GM12873 (cell line): ENCODE measurements around the gene STXBP3.

ENCODE experiments used
- TF ChIP-seq, protein P1 (sequence below): IDR thresholded peaks from 2 replicates; pipeline ENCODE4 v1.5.1; 2012; ENCODE audit warnings: low read depth, mild to moderate bottlenecking, moderate library complexity, low read length, control low read depth; ENCODE audit not compliant: insufficient read depth; ENCODE audit errors: missing control alignments

The STXBP3 gene

GRCh38 chr1:108811611-108812010, 65.1 kb downstream of the STXBP3 start:
- TF ChIP-seq, protein P1, sequence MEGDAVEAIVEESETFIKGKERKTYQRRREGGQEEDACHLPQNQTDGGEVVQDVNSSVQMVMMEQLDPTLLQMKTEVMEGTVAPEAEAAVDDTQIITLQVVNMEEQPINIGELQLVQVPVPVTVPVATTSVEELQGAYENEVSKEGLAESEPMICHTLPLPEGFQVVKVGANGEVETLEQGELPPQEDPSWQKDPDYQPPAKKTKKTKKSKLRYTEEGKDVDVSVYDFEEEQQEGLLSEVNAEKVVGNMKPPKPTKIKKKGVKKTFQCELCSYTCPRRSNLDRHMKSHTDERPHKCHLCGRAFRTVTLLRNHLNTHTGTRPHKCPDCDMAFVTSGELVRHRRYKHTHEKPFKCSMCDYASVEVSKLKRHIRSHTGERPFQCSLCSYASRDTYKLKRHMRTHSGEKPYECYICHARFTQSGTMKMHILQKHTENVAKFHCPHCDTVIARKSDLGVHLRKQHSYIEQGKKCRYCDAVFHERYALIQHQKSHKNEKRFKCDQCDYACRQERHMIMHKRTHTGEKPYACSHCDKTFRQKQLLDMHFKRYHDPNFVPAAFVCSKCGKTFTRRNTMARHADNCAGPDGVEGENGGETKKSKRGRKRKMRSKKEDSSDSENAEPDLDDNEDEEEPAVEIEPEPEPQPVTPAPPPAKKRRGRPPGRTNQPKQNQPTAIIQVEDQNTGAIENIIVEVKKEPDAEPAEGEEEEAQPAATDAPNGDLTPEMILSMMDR = no peak

DNA sequence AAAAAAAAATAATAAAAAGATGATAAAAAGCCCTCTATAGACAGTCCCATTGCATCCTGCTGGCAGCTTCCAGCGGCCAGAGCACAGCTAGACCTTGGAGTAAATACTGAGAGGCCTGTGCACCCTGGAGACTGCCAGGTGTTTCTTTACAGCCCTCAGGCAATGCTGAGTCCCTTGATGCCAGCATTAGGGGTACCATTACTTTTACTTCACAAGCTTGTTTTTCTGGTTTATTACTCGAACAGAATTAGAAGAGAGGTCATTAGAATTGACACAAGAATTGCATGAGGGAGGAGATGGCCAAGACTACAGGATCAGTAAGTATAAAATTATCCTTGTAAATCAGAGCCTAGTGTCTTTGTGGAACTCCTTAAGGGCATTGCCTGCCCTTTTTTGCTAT, 66.9 kb downstream of the STXBP3 start:
- TF ChIP-seq, protein P1 = no peak

DNA sequence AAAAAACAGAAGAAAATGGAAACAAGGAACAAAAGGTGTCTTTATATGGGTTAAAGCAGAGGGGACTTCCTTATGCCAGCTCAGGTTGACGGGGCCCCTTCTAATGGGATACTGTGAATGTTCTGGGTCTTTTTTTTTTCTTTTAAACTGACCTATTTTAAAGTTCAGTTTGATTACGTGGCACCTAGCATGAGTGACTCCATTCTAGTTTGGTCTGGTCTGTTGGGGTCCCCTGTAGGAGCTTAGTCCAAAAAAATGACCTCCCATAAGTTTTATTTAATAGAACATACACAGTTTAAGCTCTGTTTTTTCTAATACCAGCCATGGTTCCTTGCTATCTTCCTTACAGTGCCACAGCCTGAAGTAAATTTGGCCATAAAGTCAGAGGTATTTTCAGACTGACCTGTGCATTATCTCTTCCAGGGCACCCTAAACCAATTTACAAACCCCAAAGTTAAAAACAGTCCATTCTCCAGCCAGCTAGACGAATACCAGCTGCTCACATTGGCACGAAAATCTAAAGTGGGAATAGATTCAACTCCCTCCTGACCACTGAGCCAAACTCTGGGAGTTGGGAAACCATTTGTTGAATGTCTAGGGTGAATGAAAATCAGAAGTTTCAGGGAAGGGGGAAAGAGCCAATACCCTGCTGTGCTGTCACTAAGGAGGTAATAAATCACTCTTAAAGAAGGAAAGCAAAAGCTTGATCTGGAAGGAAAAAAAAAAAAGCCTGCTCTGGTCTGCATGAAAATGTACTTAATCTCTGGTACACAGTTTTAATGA, 68.1 kb downstream of the STXBP3 start:
- TF ChIP-seq, protein P1 = no peak

DNA sequence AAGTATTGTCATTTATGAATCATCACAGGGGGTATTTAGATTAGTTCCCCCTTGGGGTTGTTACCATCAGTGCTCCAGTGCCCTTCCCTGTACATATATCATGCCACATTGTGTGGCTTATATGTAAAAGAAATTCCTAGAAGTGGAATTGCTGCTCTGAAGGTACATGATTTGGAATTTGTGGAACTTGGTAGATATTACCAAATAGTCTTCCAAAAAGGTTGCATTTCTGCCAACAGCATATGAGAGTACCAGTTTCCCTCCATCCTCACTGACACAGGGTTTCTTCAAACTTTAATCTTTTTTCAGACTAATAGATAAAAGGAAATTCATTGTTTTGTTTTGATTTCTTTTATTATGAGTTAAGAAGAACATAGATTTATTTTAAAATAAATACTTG, 69.1 kb downstream of the STXBP3 start:
- TF ChIP-seq, protein P1 = no peak

GRCh38 chr1:108816049-108816893, 69.8 kb downstream of the STXBP3 start:
- TF ChIP-seq, protein P1 = no peak

DNA sequence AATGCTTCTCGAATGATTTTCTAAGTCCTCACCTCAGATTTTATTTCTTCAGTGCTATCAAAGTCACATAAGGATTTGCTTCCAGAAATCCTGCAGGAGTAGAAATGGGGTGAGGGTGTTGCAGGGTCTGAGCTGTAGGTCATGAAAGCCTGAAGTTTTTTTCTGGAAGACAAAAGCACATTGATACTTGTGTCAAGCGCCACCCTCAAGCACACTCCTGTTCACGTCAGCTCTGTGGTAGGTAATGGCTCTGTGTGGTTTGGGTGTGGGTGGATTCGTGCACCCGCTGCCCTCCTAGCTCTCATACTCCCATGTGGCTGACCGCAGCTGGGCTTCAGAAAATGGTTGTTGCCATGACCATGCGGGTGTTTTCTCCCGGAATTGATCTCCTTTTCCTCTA, 70.5 kb downstream of the STXBP3 start:
- TF ChIP-seq, protein P1 = no peak

DNA sequence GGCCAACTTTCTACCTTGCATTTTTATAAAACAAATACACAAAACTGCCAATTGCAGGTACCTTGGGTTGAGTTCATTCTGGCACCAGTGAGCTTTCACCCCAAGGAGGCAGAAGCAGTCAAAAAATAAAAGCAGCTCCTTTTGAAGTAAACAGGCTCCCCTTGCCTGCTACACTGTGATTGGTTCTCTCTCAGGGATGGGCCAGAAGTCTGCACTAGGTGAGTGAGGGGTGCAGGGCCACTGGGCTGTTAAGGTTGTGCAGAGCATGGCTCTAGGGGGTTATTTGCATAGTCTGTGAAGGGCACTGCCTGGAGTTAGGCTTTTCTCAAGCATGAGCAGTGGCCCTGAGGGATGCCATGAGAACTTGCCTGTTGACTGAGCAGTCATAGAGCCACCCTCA, 71.3 kb downstream of the STXBP3 start:
- TF ChIP-seq, protein P1 = no peak
